GM20000 (cell line): ENCODE data around the gene CXCR6.

ENCODE experiments used
- DNase-seq: peaks from one replicate; pipeline ENCODE4 v3.0.0; 2012; ENCODE audit warnings: low spot score
- CTCF ChIP-seq: IDR thresholded peaks from 2 replicates; pipeline ENCODE4 v1.5.1; 2012; ENCODE audit warnings: mild to moderate bottlenecking, control low read depth; ENCODE audit errors: extremely low read depth, missing control alignments

Gene CXCR6

DNA sequence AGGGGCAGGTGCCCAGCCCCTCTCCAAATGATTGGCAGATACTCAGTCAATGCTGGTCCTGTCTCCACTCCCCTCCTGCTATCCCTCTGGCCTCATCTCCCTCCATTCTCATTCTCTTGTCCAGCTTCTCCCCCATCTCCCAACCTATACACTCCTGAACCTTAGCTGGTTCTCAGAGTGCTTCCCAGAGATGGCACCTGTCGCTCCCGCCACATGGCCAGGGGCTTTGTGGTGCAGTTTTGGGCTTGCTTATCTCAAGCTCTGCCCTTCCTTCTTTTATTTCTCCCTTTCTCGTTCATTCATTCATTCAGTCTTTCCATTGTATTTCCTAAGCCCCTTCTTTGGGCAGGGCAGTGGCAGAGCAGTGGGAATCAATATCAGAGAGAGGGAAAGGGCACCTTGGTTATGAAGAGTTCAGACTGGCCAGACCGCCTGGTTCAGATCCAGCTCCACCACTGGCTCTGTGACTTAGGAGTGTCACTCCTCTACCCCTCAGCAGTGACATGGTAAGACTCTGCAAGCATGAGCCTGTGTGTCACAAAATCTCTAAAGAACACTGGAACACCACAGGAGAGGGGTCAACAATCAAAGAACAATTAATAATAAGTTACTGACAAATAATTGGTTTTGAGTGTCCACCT is 20.2 kb upstream of the CXCR6 start:
- DNase-seq = no peak
- no peak for TF ChIP-seq CTCF

DNA sequence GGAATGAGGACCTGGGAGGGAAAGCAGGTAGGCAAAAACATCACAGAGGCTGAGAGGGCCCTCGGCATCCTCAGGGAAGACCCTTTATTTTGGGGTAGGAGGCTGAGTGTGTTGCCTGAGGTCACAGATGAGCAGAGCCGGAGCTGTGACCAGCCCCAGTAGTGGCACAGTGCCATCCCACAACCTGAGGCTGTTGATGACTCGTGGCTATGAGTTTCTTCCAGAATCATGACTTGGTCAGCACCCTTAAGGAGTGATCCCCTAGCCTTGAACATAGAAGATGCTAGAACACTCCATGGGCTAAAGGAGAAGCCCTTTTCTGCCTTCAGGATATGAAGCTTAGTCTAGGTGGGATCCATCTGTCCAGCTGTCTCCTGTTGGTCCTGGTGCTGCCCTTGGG is 19.5 kb upstream of the CXCR6 start:
- no peak for DNase-seq
- no peak for TF ChIP-seq CTCF

DNA sequence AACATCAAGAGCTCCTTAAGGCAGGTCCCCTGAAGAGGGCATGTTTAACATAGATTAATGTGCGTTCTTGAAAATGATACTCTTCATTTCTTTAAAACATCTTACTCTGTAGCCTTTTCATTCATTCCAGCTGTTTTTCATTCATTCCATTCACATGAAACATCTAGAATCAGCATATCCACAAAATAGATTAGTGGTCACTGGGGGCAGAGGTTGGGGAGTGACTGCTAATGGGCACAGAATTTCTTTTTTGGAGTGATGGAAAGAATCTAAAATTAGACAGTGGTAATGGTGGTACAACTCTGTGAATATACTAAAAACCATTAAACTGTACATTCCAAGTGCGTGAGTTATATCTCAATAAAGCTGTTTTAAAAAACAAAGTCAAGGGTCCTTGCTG is 15.4 kb upstream of the CXCR6 start:
- no peak for TF ChIP-seq CTCF
- no peak for DNase-seq

DNA sequence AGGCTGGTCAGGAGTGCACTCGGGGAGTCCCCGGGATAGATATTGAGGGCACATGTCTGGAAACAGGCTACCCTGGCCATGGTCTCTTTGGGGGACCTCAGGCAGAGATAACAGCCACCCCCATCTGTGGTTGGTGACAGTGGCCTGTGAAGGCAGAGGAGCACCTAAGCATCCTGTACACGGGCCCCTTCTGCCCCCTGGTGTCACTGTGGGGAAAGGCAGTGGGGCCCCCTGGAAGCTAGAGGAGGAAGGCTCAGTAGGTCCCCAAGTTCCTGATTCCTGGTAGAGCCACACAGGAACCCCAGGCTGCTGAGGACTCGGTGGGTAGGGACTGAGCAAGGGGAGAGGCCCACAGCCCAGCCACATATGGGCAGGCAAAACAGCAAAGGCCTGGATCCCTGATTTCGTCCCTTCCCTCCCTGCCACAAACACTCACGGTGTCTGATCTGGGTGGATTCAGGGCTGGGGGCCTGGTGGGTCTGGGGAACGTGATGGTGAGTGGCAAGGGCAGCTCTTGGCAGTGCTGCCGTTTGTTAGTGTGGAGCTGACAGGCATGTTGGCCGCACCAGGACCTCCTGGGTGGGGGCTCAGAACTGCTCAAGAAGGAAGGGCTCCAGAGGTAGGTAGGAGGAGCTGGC is 14.1 kb upstream of the CXCR6 start:
- TF ChIP-seq CTCF = peak; percentile 83
- DNase-seq = peak; percentile 81

- TF ChIP-seq CTCF = no peak
- no peak for DNase-seq
Observed at GRCh38 chr3:45931496-45931895, 11.8 kb upstream of the CXCR6 start.

DNA sequence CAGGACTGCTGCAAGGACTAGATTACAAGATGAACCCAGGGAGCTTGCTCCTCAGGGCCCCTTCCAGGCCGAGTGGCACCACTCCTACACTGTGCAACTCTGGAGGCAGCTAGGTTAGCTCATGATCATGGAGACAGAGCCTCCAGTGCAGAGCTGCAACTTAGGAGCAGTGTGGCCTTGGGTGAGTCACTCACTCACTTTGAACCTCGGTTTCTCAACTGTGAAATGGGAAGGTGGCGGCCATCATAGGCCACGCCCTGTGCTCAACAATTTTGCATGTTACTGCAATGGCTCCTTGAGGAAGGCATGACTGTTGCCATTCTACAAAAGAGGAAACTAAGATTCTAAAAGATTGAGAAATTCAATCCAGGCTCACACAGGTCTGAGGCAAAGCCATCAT is 11.2 kb upstream of the CXCR6 start:
- DNase-seq = no peak
- TF ChIP-seq CTCF = no peak

GRCh38 chr3:45933591-45933990 is 9.7 kb upstream of the CXCR6 start:
- no peak for DNase-seq
- TF ChIP-seq CTCF = no peak
